Measurements from ENCODE around the gene C9orf85. TPM values are rescaled to one million over a fixed set of nuclear protein-coding genes. Genes with fewer than 3 reads are reported as not detected.

Gene C9orf85
- total and polyA plus RNA-seq, 2 of the 8 experiments (the other 6 are each of a cell fraction or from before 2014, with no cell fraction given) = 6.3 to 14.5 TPM

- TF ChIP-seq ATF3 (IDR thresholded peaks at IDR 0.05; ENCODE audit: insufficient read depth, low read depth, low read length) (no peak), HDAC2 (IDR thresholded peaks at IDR 0.05; ENCODE audit: borderline replicate concordance in 1 of 2, low read depth in 2 of 2, low read length in 2 of 2) (no peak), POLR2AphosphoS5 (IDR thresholded peaks at IDR 0.05; ENCODE audit: low read depth, low read length) (no peak), ASH2L (IDR thresholded peaks at IDR 0.05; ENCODE audit: low read length) (no peak)
Observed at GRCh38 chr9:71901695-71902597, 9.5 kb upstream of the C9orf85 start (continued).
